Right lobe of liver (tissue), 4 donors: ENCODE data around the gene DOCK2.

ENCODE experiments used
- CTCF ChIP-seq, 4 donors: fragments of 200-600 bp in 3 of 4; fragments of 450-650 bp in 1 of 4; IDR thresholded peaks; one replicate each; pipeline versions ENCODE4 v1.5.1 to v1.8.0; 2016 to 2022; ENCODE audit warnings: antibody characterized with exemption in 4 of 4, mild to moderate bottlenecking in 2 of 4
- POLR2A ChIP-seq: fragments of 450-650 bp; IDR thresholded peaks from one replicate; pipeline ENCODE4 v1.6.1; 2017; ENCODE audit warnings: antibody characterized with exemption, mild to moderate bottlenecking
- donor health status: DM: no; HTN: no; CAD: no.
- donor health status: DM: no; HTN: no; CAD: no.
- donor health status: DM: no; HTN: yes; CAD: no.

GRCh38 chr5:169796731-169797130, 159.7 kb downstream of the DOCK2 start:
- TF ChIP-seq CTCF (IDR thresholded peaks at IDR 0.05) (no peak), POLR2A (no peak)
